Measurements from ENCODE around the gene ABCG1.

GRCh38 chr21:42247716-42248115, 28.8 kb downstream of the ABCG1 start:
- no peak for TF ChIP-seq CTCF (IDR thresholded peaks at IDR 0.05; ENCODE audit: low read length)
- no peak for TF ChIP-seq EZH2phosphoT487 (IDR thresholded peaks at IDR 0.05; ENCODE audit: low read length)
